Hepatocyte (in vitro differentiated cells): Measurements from ENCODE around the gene TNFAIP2. TPM values are rescaled to one million over a fixed set of nuclear protein-coding genes. Genes with fewer than 3 reads are reported as not detected.

Experiments
- DNase-seq: peaks from one replicate; pipeline ENCODE4 v3.0.0-alpha.2; 2016; ENCODE audit warnings: low spot score
- H2AFZ ChIP-seq: fragments of 200-600 bp; sonication (generic); 2 replicates; pipeline ENCODE4 v1.6.0; 2016; ENCODE audit warnings: antibody characterized with exemption, mild to moderate bottlenecking
- H3K27ac ChIP-seq: fragments of 200-600 bp; sonication (generic); 2 replicates; pipeline ENCODE4 v1.5.1; 2016; ENCODE audit warnings: mild to moderate bottlenecking
- H3K27me3 ChIP-seq: fragments of 200-600 bp; sonication (generic); 2 replicates; pipeline ENCODE4 v1.6.1; 2016
- H3K36me3 ChIP-seq: fragments of 200-600 bp; sonication (generic); replicated peaks from 2 replicates; pipeline ENCODE4 v1.5.1; 2016; ENCODE audit warnings: low read depth; ENCODE audit not compliant: insufficient read depth
- H3K4me1 ChIP-seq: fragments of 200-600 bp; sonication (generic); 2 replicates; pipeline ENCODE4 v1.5.1; 2016; ENCODE audit warnings: mild to moderate bottlenecking, moderate library complexity; ENCODE audit not compliant: insufficient read depth
- H3K4me2 ChIP-seq: fragments of 200-600 bp; sonication (generic); 2 replicates; pipeline ENCODE4 v1.6.0; 2016
- H3K4me3 ChIP-seq: fragments of 200-600 bp; sonication (generic); 2 replicates; pipeline ENCODE4 v1.5.1; 2016; ENCODE audit warnings: mild to moderate bottlenecking
- H3K79me2 ChIP-seq: fragments of 200-600 bp; sonication (generic); 2 replicates; pipeline ENCODE4 v1.6.0; 2017; ENCODE audit warnings: mild to moderate bottlenecking
- H3K9me2 ChIP-seq: fragments of 200-600 bp; sonication (generic); replicated peaks from 2 replicates; pipeline ENCODE4 v1.6.0; 2017; ENCODE audit warnings: mild to moderate bottlenecking; ENCODE audit not compliant: insufficient read depth
- H3K9me3 ChIP-seq: fragments of 200-600 bp; sonication (generic); 2 replicates; pipeline ENCODE4 v1.5.1; 2016; ENCODE audit warnings: low read depth, mild to moderate bottlenecking
- H4K20me1 ChIP-seq: fragments of 200-600 bp; sonication (generic); 2 replicates; pipeline ENCODE4 v1.6.0; 2016; ENCODE audit warnings: mild to moderate bottlenecking; ENCODE audit not compliant: insufficient read depth, poor library complexity, severe bottlenecking
- CTCF ChIP-seq: fragments of 200-600 bp; sonication (generic); IDR thresholded peaks from 2 replicates; pipeline ENCODE4 v1.5.1; 2016; ENCODE audit warnings: antibody characterized with exemption, mild to moderate bottlenecking; ENCODE audit not compliant: poor library complexity
- EZH2 ChIP-seq: fragments of 200-600 bp; sonication (generic); IDR thresholded peaks from 2 replicates; pipeline ENCODE4 v1.6.1; 2016; ENCODE audit warnings: antibody characterized with exemption, mild to moderate bottlenecking, borderline replicate concordance
- EZH2phosphoT487 ChIP-seq: fragments of 200-600 bp; sonication (generic); IDR thresholded peaks from one replicate; pipeline ENCODE4 v1.6.1; 2018; ENCODE audit warnings: antibody characterized with exemption, mild to moderate bottlenecking, low read depth, moderate library complexity; ENCODE audit not compliant: unreplicated experiment, severe bottlenecking
- WGBS: methylation state at CpG from one replicate; pipeline ENCODE4 v1.1.6; 2016; ENCODE audit warnings: low lambda C conversion rate; ENCODE audit errors: missing lambda C conversion rate; 5-methylcytosine and 5-hydroxymethylcytosine counted together
- polyA plus RNA-seq: library from polyadenylated mRNA; unstranded; fragments of >200 nt; fragmentation: Nextera tagmentation; extraction: Ambion mirVana; gene quantifications from 2 replicates; pipeline ENCODE4 v1.2.1, GENCODE V29; 2016
- total RNA-seq: library from RNA; depleted of rRNA; stranded (reverse); fragments of >200 nt; gene quantifications from 2 replicates; pipeline ENCODE4 v1.2.3, GENCODE V29; 2014

The TNFAIP2 gene
- total and polyA plus RNA-seq, 2 experiments from 2014 or later, result 14.2 to 16.0 TPM

DNA sequence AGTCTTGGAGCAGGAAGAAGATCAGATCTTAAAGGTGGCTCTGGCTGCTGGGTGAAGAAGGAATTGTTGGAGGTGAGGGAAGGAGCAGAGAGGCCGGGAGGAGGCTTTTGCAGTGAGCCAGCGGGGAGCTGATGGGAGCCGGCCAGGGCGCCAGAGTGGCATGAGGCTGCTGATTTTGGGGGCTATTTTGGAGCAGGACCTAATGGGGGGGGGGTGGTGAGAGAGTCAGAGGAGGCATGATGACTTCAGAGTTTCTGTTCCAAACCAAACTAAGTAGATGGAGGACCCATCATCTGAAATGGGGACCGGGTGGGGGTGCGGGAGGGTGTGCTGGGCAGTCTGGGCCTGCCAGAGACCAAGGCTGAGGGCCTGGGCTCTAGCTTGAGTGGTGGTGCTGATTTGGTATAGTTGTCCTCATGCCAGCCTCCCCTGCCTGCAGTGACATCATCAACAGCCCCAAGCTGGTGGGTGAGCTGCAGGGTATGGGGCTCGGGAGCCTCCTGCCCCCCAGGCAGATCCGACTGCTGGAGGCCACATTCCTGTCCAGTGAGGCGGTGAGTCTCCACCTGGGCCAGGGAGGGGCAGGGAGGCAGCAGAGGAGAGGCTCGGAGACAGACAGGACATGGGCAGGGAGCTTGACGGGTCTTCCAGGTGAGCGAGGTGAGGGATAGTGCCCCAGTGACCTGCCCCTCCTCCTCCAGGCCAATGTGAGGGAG lies 6.2 kb downstream of the TNFAIP2 start:
- Histone ChIP-seq H3K4me2 (no peak overlapping the region), H3K79me2 (no peaks in the 10 kb centered on the region), H3K27ac (no peak overlapping the region), H3K9me2 (no peaks in the 10 kb centered on the region), H3K9me3 (no peaks in the 10 kb centered on the region), H2AFZ (no peak overlapping the region), H4K20me1 (no peaks in the 10 kb centered on the region), H3K4me3 (no peak overlapping the region), H3K4me1 (peaks cover 19% of the 10 kb centered on the region), H3K36me3 (no peaks in the 10 kb centered on the region), H3K27me3 (no peaks in the 10 kb centered on the region)
- DNase-seq, result no peak
- no peak for TF ChIP-seq CTCF
- no peak for TF ChIP-seq EZH2
- no peak for TF ChIP-seq EZH2phosphoT487
- WGBS, result 92% methylated on average over 12 of the region's 12 CpGs

GRCh38 chr14:103130017-103130764 lies 6.9 kb downstream of the TNFAIP2 start:
- TF ChIP-seq EZH2phosphoT487, result no peak
- TF ChIP-seq CTCF, result no peak
- no peak for TF ChIP-seq EZH2
- no peak overlapping the region for H3K4me2 ChIP-seq
- WGBS, result 92% methylated on average over 25 of the region's 26 CpGs
- no peak overlapping the region for H2AFZ ChIP-seq
- no peaks in the 10 kb centered on the region for H3K9me3 ChIP-seq
- H3K9me2 ChIP-seq, result no peaks in the 10 kb centered on the region
- peak overlapping the region; percentile 58 for H3K27ac ChIP-seq
- H3K79me2 ChIP-seq, result no peaks in the 10 kb centered on the region
- no peak for DNase-seq
- H3K27me3 ChIP-seq, result no peaks in the 10 kb centered on the region
- H3K36me3 ChIP-seq, result no peaks in the 10 kb centered on the region
- H3K4me1 ChIP-seq, result peaks cover 19% of the 10 kb centered on the region
- no peaks in the 10 kb centered on the region for H4K20me1 ChIP-seq
- H3K4me3 ChIP-seq, result no peak overlapping the region

DNA sequence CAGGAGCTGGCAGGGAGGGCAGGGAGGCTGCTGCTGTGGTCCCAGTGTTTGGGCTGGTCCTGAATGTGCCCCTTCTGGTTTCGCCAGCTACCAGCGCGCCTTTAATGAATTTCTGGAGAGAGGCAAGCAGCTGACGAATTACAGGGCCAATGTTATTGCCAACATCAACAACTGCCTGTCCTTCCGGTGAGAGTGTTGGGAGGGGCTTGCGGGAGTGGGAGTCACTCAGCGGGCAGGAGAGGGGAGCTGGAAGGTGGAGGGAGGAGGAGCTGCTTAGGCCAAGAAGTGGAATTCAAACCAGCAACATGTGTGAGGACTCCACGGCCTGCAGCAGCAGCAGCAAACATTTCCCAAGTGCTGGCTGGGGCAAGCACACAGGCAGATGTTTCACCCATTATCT lies 7.7 kb downstream of the TNFAIP2 start:
- 63% methylated on average over 8 of the region's 8 CpGs for WGBS
- Histone ChIP-seq H3K9me3 (no peaks in the 10 kb centered on the region), H3K4me2 (no peak overlapping the region), H3K79me2 (no peaks in the 10 kb centered on the region), H3K27ac (peak overlapping the region; percentile 58), H4K20me1 (no peaks in the 10 kb centered on the region), H3K27me3 (no peaks in the 10 kb centered on the region), H3K36me3 (no peaks in the 10 kb centered on the region), H3K4me1 (peaks cover 19% of the 10 kb centered on the region), H2AFZ (no peak overlapping the region), H3K4me3 (no peak overlapping the region), H3K9me2 (no peaks in the 10 kb centered on the region)
- peak; percentile 71 for DNase-seq
- no peak for TF ChIP-seq EZH2
- no peak for TF ChIP-seq CTCF
- TF ChIP-seq EZH2phosphoT487, result no peak
